Stimulated activated CD4-positive, alpha-beta T cell treated with anti-CD3 and anti-CD28 coated beads, Interleukin-12 subunit alpha, Interleukin-12 subunit beta, amount 100 ng/mL, for 24 hours (primary cell): Measurements from ENCODE around the gene TRIM17.

ENCODE experiments used
- DNase-seq, 2 experiments: peaks; one replicate each; pipeline ENCODE4 v3.0.0-alpha.2; 2020; ENCODE audit warnings: low read depth in 2 of 2

The TRIM17 gene

DNA sequence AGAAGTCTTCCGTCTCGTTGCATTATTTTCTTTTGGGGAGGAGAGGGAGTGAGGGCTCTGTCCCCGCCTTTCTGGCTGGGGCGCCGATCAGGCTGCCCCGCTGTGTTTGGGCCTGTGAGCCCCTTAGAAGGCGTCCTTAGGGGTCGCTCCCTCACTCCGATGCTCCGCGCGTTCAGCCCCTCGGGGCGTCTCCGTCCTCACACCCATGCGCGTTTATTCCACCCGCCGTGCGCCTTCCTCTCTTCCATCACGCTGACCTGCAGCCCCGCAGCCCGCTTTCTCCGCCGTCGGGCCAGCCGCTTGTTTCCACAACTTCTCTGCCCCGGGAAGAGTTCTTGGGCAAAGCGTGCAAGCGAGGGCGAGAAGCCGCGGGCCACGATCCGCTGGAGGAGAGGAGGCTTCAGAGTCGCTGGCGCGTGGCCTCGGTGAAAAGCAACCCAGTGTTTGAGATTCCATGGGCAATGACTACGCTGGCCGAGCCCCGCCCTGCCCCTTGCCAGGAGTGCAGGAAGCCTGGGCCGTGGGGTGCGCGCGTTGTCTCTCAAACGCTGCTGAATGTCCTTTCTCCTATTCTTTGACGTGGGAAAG is 37.7 kb downstream of the TRIM17 start:
- DNase-seq: no peak

DNA sequence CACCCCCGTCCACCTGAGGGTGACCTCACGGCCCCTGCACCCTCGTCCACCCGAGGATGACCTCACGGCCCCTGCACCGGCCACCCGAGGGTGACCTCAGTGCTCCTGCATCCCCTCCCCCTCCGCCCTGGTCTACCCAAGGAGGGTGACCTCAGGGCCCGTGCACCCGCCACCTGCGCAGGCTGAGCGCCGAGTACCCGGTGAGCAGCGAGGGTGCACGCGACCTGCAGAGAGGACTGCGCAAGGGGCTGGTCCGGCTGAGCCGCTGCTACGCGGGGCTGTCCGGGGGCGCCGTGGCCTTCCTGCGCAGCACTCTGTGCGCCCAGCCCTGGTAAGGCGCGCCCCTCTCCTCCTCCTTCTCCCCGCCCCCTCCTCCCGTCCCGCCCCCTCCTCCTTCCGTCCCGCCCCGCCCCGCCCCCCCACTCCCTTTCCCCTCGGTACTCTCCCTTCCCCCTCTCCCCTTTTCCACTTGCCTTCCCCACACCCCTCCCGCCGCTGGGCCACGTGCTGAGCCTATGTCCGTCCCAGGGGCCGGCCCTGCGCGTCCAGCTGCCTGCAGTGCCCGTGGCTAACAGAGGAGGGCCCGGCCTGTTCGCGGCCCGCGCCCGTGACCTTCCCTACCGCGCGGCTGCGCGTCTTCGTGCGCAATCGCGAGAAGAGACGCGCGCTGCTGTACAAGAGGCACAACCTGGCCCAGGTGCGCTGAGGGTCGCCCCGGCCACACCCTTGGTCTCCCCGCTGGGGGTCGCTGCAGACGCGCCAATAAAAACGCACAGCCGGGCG is 38.4 kb downstream of the TRIM17 start:
- DNase-seq: peak; percentile 28 to 46

DNA sequence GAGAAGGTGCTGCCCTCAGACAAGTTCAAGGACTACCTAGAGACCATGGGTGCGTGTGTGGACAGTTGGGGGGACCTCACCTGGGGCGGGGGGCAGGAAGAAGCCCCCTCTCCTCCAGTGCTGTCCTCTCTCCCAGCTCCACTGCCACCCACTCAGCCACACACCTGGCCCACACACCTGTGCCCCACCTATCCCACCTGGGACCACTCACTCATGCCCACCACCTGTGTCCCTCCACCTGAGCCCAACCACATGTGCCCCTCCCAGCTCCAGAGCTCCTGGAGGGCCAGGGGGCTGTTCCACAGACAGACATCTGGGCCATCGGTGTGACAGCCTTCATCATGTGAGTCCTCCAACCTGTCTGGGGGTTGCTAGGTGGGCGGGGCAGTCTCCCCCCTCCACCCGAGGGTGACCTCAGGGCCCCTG is 39.0 kb downstream of the TRIM17 start:
- no peak for DNase-seq

- no peak for DNase-seq
These were observed 39.7 kb downstream of the TRIM17 start for GRCh38 chr1:228376651-228377631.

- DNase-seq: no peak
These were observed 40.4 kb downstream of the TRIM17 start for GRCh38 chr1:228376262-228376628.

DNA sequence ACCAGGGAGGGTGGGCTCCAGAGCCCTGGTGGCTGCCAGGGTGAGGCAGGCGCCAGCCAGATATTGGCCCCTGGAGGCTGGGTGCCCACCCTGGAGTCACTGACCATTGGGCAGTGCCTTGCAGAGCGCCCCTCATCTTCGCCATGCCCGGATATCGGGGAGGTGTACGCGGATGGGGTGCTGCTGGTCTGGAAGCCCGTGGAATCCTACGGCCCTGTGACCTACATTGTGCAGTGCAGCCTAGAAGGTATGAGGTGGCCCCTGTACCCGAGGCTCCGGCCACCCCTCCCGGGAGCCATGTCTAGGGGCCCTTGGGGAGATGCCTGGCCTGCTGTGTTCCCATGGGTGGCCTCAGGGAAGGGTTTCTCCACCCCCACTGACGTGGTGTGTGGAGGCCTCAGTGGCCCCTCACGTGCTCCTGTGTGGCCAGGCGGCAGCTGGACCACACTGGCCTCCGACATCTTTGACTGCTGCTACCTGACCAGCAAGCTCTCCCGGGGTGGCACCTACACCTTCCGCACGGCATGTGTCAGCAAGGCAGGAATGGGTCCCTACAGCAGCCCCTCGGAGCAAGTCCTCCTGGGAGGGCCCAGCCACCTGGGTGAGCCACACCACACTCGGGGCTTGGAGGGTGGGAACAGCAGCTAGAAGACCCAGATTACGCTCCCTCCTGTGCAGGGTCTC is 40.9 kb downstream of the TRIM17 start:
- DNase-seq: no peak

- DNase-seq: no peak
These were observed 41.7 kb downstream of the TRIM17 start for GRCh38 chr1:228374711-228375577.

DNA sequence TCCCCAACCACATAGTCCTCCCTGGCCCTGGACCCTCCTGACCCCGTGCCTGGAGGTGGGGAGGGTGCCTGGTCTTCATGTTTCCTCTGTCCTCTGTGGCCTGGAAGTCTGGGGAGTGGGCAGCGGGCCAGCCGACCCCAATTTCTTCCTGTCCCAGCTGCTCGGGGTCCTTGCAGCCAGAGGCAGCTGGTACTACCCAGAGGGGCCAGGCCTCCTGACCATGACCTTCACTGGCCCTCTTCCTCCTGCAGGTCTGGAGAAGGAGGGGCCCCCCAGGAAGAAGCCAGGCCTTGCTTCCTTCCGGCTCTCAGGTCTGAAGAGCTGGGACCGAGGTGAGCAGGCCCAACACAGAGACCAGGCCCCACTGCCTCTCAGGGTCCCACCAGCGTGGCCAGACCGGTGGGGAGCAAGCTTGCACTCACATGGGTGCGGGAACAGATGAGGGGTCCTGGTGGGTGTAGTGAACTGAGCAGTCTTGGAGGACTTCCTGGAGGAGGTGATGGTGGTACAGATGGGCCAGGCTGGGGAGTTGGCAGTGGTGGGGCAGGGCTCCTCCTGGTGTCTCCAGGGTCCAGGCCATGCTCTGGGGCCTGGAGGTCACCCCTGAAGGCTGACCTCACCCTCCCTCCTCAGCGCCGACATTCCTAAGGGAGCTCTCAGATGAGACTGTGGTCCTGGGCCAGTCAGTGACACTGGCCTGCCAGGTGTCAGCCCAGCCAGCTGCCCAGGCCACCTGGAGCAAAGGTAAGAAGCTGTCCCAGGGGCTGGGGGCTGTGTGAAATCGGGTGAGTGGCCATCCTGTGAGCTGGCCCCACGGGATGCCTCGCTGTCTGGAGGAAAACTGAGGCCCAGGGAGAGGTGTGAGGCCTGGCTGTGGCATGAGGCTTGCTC is 42.7 kb downstream of the TRIM17 start:
- DNase-seq: no peak

GRCh38 chr1:228373004-228373680 is 43.5 kb downstream of the TRIM17 start:
- no peak for DNase-seq

DNA sequence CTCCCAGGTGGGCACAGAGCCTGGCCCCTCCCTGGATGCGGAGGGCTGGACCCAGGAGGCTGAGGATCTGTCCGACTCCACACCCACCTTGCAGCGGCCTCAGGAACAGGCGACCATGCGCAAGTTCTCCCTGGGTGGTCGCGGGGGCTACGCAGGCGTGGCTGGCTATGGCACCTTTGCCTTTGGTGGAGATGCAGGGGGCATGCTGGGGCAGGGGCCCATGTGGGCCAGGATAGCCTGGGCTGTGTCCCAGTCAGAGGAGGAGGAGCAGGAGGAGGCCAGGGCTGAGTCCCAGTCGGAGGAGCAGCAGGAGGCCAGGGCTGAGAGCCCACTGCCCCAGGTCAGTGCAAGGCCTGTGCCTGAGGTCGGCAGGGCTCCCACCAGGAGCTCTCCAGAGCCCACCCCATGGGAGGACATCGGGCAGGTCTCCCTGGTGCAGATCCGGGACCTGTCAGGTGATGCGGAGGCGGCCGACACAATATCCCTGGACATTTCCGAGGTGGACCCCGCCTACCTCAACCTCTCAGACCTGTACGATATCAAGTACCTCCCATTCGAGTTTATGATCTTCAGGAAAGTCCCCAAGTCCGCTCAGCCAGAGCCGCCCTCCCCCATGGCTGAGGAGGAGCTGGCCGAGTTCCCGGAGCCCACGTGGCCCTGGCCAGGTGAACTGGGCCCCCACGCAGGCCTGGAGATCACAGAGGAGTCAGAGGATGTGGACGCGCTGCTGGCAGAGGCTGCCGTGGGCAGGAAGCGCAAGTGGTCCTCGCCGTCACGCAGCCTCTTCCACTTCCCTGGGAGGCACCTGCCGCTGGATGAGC is 44.3 kb downstream of the TRIM17 start:
- no peak for DNase-seq

DNA sequence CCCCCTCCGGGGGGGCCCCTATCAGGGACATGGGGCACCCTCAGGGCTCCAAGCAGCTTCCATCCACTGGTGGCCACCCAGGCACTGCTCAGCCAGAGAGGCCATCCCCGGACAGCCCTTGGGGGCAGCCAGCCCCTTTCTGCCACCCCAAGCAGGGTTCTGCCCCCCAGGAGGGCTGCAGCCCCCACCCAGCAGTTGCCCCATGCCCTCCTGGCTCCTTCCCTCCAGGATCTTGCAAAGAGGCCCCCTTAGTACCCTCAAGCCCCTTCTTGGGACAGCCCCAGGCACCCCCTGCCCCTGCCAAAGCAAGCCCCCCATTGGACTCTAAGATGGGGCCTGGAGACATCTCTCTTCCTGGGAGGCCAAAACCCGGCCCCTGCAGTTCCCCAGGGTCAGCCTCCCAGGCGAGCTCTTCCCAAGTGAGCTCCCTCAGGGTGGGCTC is 44.9 kb downstream of the TRIM17 start:
- DNase-seq: no peak

DNA sequence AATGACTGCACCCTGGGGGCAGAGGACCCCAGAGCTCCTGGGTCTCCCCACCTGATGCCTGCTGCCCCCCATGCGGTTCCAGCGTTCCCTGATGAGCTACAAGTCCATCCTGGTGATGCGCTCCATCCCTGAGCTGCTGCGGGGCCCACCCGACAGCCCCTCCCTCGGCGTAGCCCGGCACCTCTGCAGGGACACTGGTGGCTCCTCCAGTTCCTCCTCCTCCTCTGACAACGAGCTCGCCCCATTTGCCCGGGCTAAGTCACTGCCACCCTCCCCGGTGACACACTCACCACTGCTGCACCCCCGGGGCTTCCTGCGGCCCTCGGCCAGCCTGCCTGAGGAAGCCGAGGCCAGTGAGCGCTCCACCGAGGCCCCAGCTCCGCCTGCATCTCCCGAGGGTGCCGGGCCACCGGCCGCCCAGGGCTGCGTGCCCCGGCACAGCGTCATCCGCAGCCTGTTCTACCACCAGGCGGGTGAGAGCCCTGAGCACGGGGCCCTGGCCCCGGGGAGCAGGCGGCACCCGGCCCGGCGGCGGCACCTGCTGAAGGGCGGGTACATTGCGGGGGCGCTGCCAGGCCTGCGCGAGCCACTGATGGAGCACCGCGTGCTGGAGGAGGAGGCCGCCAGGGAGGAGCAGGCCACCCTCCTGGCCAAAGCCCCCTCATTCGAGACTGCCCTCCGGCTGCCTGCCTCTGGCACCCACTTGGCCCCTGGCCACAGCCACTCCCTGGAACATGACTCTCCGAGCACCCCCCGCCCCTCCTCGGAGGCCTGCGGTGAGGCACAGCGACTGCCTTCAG is 45.5 kb downstream of the TRIM17 start:
- no peak for DNase-seq

DNA sequence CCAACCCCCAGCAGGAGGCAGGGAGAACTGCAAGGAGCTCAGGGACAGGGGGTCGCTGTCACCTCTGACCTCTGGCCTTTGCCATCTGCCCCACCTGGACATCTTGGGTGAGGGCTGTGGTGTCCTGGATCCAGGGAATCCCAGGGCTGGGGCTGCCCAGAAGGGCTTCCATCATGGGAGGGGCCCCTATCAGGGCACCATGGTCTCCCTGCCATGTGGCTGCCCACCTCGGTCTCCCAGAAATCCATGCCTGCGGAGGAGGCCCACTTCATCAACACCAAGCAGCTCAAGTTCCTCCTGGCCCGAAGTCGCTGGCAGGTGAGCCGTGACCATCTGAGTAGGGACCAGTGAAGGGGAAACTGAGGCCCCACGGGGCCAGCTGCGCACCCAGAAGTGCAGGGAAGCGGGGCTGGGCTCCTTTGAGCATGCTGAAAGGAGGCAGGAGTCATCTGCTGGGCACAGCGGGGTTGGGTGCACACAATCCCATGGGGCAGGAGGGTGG is 46.2 kb downstream of the TRIM17 start:
- DNase-seq: no peak

DNA sequence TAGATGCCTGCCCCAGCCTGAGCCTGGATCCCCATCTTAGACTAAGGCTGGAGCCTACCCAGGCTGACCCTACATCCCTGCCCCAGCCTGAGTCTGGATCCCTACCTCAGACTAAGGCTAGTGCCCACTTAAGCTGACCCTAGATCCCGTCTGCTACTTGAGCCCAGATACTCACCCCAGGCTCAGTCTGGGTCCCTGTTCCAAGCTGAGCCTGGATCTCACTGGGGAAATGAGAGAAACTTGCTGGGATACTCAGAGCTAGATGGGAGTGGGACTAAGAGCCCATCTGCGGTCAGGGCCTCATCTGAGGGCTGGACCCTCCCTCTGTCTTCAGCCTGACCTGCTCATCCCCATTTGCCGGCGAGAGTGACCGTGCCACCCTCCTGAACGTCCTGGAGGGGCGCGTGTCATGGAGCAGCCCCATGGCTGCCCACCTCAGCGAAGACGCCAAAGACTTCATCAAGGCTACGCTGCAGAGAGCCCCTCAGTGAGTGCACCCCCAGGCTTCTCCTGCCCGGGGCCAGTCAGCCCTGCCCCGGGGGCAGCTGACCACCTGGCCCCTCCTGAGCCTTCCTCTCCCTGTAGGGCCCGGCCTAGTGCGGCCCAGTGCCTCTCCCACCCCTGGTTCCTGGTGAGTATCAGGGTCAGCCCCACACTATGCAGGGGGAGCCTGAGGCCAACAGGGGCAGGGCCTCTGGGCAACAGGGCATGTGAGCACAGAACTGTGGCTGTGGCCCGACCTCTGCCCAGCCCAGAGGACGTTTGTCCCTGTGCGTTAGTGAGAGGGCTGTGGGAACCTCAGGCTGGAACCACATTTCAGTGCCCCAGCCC is 46.8 kb downstream of the TRIM17 start:
- no peak for DNase-seq

- DNase-seq: no peak
These were observed 47.7 kb downstream of the TRIM17 start for GRCh38 chr1:228368801-228369607.
